ENCODE measurements around the gene STARD7.

- no peak for TF ChIP-seq CTCF (IDR thresholded peaks at IDR 0.05)
- no peak for TF ChIP-seq POLR2A (IDR thresholded peaks at IDR 0.05)
Measured at GRCh38 chr2:96153291-96153713, 55.3 kb downstream of the STARD7 start.

All from thyroid gland (tissue), 4 donors.